ENCODE measurements around the gene GPSM1.

Gene GPSM1

GRCh38 chr9:136335296-136336155 is 8.2 kb downstream of the GPSM1 start:
- DNase-seq: no peak

DNA sequence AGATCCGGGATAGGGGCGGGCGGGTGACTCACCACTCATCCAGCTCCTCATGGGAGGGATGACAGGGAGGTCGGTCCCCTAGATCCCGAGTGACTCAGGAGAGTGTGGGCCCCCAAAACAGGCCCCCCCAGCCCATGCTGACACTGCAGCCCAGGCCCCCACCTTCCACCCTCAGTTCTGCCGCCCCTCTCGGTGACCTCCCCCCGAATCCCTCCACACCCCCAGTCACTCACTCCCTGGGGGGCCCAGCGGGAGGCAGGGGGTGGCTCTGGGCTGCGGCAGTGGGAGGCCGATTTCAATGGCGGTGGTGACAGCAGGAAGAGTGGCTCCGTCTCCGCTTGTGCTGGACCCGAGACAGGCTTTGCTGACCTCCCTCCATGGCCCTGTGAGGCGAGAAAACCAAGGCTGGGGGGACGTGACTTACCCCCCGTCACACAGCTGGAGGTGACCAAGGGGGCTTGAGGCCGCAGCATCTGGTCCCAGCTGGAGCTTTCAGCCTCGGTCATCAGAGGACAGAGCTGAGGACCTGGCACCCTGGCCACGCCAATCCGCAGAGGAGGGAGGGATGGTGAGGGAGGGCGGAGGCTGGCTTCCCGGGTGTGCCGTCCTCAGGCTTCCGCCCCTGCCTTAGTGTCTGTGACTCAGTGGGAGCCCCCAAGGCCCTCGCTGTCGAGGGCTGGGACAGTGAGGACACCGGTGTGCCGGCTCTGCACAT is 9.0 kb downstream of the GPSM1 start:
- no peak for DNase-seq

- DNase-seq: no peak
Measured at GRCh38 chr9:136336881-136337280, 9.5 kb downstream of the GPSM1 start.

GRCh38 chr9:136337416-136338395 is 10.4 kb downstream of the GPSM1 start:
- DNase-seq: no peak

GRCh38 chr9:136338511-136338910 is 11.2 kb downstream of the GPSM1 start:
- no peak for DNase-seq

- no peak for DNase-seq
Measured at GRCh38 chr9:136339173-136339957, 12.0 kb downstream of the GPSM1 start.

GRCh38 chr9:136339958-136340310 is 12.6 kb downstream of the GPSM1 start:
- DNase-seq: no peak

- DNase-seq: no peak
Measured at GRCh38 chr9:136340356-136341041, 13.2 kb downstream of the GPSM1 start.

DNA sequence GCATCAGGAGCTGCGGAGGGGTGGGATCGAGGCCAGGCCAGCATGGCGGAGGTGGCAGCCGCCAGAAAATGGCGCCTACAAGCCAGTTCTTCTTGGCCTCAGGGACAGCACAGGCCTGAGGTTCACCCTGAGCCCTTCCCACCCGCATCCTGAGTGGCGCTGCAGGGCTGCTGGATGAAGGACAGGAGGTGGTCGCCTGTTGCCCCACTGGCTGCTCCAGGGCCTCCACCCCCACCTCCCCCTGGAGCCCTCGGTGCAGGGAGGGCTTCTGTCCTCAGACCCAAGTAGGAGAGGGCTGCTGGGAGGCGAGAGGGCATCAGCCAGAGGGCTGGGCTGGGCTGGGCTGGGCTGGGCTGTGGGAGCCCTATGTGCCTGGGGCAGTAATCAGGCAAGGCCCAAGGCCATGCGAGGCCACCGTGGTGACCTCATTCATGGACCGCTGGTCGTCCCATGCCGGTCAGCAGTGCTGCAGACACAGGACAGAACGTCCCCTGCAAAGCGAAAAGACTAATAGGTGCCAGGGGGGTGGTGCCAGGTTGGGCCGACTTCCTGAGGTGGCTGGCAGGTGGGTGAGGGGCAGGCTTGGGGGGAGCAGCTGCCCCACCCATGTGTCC is 13.8 kb downstream of the GPSM1 start:
- DNase-seq: no peak

GRCh38 chr9:136341769-136342168 is 14.4 kb downstream of the GPSM1 start:
- no peak for DNase-seq

GRCh38 chr9:136342181-136343120 is 15.1 kb downstream of the GPSM1 start:
- no peak for DNase-seq

DNA sequence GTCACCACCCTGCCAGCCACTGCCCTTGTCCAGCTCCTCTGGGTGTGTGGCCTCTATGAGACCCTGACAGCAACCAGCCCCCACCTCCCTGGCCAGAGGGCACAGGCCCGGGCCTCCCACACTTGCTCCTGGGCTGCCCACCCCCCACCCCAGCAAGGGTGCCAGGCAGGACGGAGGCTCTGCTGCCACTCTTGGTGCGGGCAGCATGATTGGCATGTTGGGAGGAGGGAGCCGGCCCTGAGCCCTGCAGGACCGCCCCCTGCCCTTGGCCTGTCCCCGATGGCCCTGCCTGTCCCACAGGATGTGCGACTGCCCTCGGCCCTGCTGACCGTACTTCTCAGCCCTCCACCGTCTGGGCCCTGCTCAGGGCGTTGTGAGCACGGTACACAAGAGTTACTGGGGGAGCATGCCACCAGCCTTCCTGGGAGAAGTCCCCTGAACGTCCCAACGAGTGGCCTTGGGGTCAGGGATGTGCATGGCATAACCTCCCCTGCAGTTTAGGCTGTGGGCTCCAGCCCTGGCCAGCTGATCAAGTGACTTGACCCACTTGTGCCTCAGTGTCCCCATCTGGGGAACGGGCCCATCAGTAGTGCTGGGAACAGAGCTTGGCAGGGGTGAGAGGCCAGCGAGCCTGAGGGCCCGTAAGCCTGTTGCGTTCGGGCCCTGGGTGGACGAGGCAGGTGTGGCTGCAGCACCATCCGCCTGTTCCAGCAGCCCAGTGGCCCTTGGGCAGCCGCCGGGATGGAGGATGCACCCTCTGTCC is 16.0 kb downstream of the GPSM1 start:
- no peak for DNase-seq

GRCh38 chr9:136343884-136344269 is 16.5 kb downstream of the GPSM1 start:
- DNase-seq: no peak

- no peak for DNase-seq
Measured at GRCh38 chr9:136344544-136345280, 17.4 kb downstream of the GPSM1 start.

- no peak for DNase-seq
Measured at GRCh38 chr9:136345281-136346156, 18.2 kb downstream of the GPSM1 start.

DNA sequence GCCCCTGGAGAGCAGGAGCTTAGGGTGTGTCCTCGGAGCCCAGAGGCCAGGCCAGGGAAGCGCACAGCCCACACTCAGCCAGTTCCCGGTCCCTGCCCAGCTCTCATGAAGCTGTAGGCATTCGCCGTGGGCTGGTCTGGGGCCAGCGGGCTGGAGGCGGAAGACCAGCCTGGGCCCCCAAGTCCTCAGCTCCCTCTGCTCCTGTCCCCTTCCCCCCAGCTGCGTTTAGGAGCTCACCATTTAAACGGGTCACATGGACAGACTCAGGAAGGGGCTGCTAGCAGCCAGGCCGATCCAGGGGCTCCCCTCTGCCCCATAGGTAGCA is 18.8 kb downstream of the GPSM1 start:
- no peak for DNase-seq

DNA sequence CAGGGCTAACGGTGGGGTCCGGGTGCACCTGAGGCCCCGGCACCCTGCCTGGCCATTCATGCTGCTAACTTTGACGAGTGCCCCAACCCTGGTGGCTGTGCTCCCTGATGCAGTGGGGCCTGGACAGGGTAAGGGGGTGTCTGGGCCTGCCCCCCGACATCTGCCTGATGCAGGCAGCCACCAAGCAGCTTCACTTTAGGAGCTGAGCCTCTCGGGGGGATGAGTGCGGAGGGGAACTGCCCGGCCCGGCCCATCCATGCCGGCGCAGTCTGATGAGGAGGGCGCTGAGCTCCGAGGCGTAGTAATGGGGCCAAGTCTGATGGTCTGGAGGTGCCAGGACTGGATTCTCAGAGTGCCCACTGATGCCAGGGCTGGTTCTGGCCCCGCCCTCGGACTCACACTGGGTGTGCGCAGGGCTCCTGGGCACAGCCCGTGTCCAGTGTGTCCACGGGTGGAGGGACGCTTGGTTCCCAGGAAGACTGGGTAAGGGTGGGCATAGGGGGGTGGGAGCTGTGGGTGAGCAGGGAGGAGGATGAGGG is 19.7 kb downstream of the GPSM1 start:
- no peak for DNase-seq

Data from KG1 (cell line).